ENCODE results near the gene MYBBP1A. TPM values are rescaled to one million over a fixed set of nuclear protein-coding genes. Genes with fewer than 3 reads are reported as not detected.
A peak's percentile ranks its signal among the peaks of the same experiment; 100 is the strongest.

MYBBP1A gene
- polyA plus RNA-seq, 3 donors: 4.2 to 22.3 (median 5.3) TPM

DNA sequence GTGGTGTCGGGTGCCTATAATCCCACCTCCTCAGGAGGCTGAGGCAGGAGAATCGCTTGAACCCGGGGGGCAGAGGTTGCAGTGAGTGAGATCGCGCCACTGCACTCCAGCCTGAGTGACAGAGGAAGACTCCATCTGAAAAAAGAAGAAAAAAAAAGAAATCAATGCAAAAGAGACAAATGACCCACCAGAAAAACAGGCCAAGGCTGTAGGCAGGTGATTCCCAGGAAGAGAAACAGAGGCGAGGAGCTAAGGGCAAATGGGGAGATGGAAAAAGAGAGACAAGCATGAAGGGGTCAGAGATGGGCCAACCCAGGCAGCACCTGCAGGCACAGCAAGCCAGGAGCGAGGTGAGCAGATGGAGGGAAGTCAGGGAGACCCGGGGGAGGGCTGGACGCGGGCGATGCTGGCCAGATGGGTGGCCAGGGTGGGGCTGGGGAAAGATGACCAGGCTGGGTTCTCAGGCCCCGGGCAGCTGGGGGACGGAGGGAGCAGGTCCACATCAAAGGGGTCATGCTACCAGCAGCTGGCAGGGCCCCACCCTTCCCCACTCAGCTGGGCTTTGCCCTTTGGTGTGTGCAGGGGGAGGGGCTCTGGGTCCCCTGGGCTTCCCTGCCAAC lies 25.5 kb downstream of the MYBBP1A start:
- TF ChIP-seq CTCF (IDR thresholded peaks at IDR 0.05): no peak
- no peaks in the 10 kb centered on the region for H3K36me3 ChIP-seq (replicated peaks in 1 of 2; ENCODE audit: control insufficient read depth in 1 of 2, insufficient read depth in 2 of 2, low read length in 2 of 2)
- H3K27ac Mint-ChIP-seq: peak overlapping the region in 2 of 7 donors; percentile 41 to 61
- DNase-seq: no peak
- no peak overlapping the region for H2AFZ ChIP-seq (ENCODE audit: insufficient read depth, low read depth, low read length, poor library complexity, severe bottlenecking)
- H3K4me1 Mint-ChIP-seq: peaks cover 15% of the 10 kb centered on the region
- H3K9me3 Mint-ChIP-seq: no peaks in the 10 kb centered on the region
- no peak overlapping the region for H3K4me3 ChIP-seq (replicated peaks in 1 of 3; ENCODE audit: low read depth in 2 of 3, low read length in 3 of 3)
- H4K20me1 ChIP-seq (ENCODE audit: insufficient read depth, low read length): no peaks in the 10 kb centered on the region
- intact Hi-C loops (cut with micrococcal nuclease): no loop called here
- H3K4me2 ChIP-seq (replicated peaks; ENCODE audit: extremely low read depth, low read length, poor library complexity, severe bottlenecking): no peak overlapping the region
- 91% methylated on average over 8 of the region's 13 CpGs for WGBS (ENCODE audit: insufficient coverage)
- H3K79me2 ChIP-seq (ENCODE audit: insufficient read depth, low read length): no peaks in the 10 kb centered on the region
- H3K4me3 Mint-ChIP-seq: no peak overlapping the region
- no peaks in the 10 kb centered on the region for H3K36me3 Mint-ChIP-seq
- H3K27me3 ChIP-seq (ENCODE audit: control insufficient read depth in 2 of 2, insufficient read depth in 2 of 2, low read length in 2 of 2): no peaks in the 10 kb centered on the region
- no peak overlapping the region for H3K27ac ChIP-seq (ENCODE audit: low read depth in 1 of 2, low read length in 2 of 2)
- H3K4me1 ChIP-seq (ENCODE audit: control insufficient read depth in 1 of 2, insufficient read depth in 2 of 2, low read length in 2 of 2): peaks cover 7 to 9% of the 10 kb centered on the region in 2 donors
- peaks cover 7 to 15% (median 13%) of the 10 kb centered on the region in 3 donors for H3K27me3 Mint-ChIP-seq (ENCODE audit: low read depth in 3 of 3)
- no peaks in the 10 kb centered on the region for H3K9me3 ChIP-seq (replicated peaks in 1 of 2; ENCODE audit: control insufficient read depth in 1 of 2, insufficient read depth in 1 of 2, low read length in 2 of 2)
- H3K9ac ChIP-seq (ENCODE audit: insufficient read depth, low read length, poor library complexity, severe bottlenecking): no peak overlapping the region

- no peaks in the 10 kb centered on the region for H3K9me3 ChIP-seq (replicated peaks in 1 of 2; ENCODE audit: control insufficient read depth in 1 of 2, insufficient read depth in 1 of 2, low read length in 2 of 2)
- DNase-seq: no peak
- intact Hi-C loops (cut with micrococcal nuclease): no loop called here
- no peaks in the 10 kb centered on the region for H4K20me1 ChIP-seq (ENCODE audit: insufficient read depth, low read length)
- Mint-ChIP-seq H3K4me3 (no peak overlapping the region), H3K27me3 (ENCODE audit: low read depth in 3 of 3) (peaks cover 2 to 12% (median 9%) of the 10 kb centered on the region in 3 donors), H3K4me1 (peaks cover 12% of the 10 kb centered on the region), H3K36me3 (no peaks in the 10 kb centered on the region), H3K9me3 (no peaks in the 10 kb centered on the region), H3K27ac (no peak overlapping the region)
- peaks cover 7 to 9% of the 10 kb centered on the region in 2 donors for H3K4me1 ChIP-seq (ENCODE audit: control insufficient read depth in 1 of 2, insufficient read depth in 2 of 2, low read length in 2 of 2)
- H3K9ac ChIP-seq (ENCODE audit: insufficient read depth, low read length, poor library complexity, severe bottlenecking): no peak overlapping the region
- WGBS (ENCODE audit: insufficient coverage): 90% methylated on average over 7 of the region's 12 CpGs
- H3K79me2 ChIP-seq (ENCODE audit: insufficient read depth, low read length): no peaks in the 10 kb centered on the region
- no peaks in the 10 kb centered on the region for H3K27me3 ChIP-seq (ENCODE audit: control insufficient read depth in 2 of 2, insufficient read depth in 2 of 2, low read length in 2 of 2)
- H2AFZ ChIP-seq (ENCODE audit: insufficient read depth, low read depth, low read length, poor library complexity, severe bottlenecking): no peak overlapping the region
- H3K27ac ChIP-seq (ENCODE audit: low read depth in 1 of 2, low read length in 2 of 2): no peak overlapping the region
- no peaks in the 10 kb centered on the region for H3K36me3 ChIP-seq (replicated peaks in 1 of 2; ENCODE audit: control insufficient read depth in 1 of 2, insufficient read depth in 2 of 2, low read length in 2 of 2)
- no peak for TF ChIP-seq CTCF (IDR thresholded peaks at IDR 0.05)
- no peak overlapping the region for H3K4me2 ChIP-seq (replicated peaks; ENCODE audit: extremely low read depth, low read length, poor library complexity, severe bottlenecking)
- H3K4me3 ChIP-seq (replicated peaks in 1 of 3; ENCODE audit: low read depth in 2 of 3, low read length in 3 of 3): no peak overlapping the region
These were observed 27.5 kb downstream of the MYBBP1A start for GRCh38 chr17:4527566-4528125.
